SK-N-SH treated with all-trans-retinoic acid at 6 μM for 48 hours (cell line): ENCODE results near the gene STX10.
A peak's percentile ranks its signal among the peaks of the same experiment; 100 is the strongest.
"Not testable (repeated sequence)": the region's sequence is repeated elsewhere in the genome, so short reads cannot be mapped to it uniquely, and the experiment has no call there.

Source experiments
- ATAC-seq: fragments of 200-7000 bp; cut with Tn5 transposase; 3 replicates; pipeline ENCODE4 v1.9.1; 2020; ENCODE audit warnings: mild to moderate bottlenecking, moderate library complexity
- ARNTL ChIP-seq: fragments of 450-650 bp; formaldehyde crosslinking; IDR thresholded peaks from 2 replicates; pipeline ENCODE4 v1.5.0; 2020; ENCODE audit warnings: low read depth, mild to moderate bottlenecking, moderate library complexity, borderline replicate concordance
- BACH2 ChIP-seq: fragments of 250-450 bp; sonication (Bioruptor Pico); IDR thresholded peaks from 2 replicates; pipeline ENCODE4 v1.9.0; 2021; ENCODE audit warnings: mild to moderate bottlenecking, borderline replicate concordance
- CSDC2 ChIP-seq: fragments of 250-450 bp; sonication (Bioruptor Pico); IDR thresholded peaks from 2 replicates; pipeline ENCODE4 v1.5.0; 2020; ENCODE audit warnings: mild to moderate bottlenecking, moderate library complexity
- ESRRG ChIP-seq: fragments of 250-450 bp; sonication (Bioruptor Pico); IDR thresholded peaks from 2 replicates; pipeline ENCODE4 v1.6.1; 2021; ENCODE audit warnings: mild to moderate bottlenecking
- GLIS3 ChIP-seq: fragments of 250-450 bp; sonication (Bioruptor Pico); IDR thresholded peaks from 2 replicates; pipeline ENCODE4 v1.5.0; 2020; ENCODE audit warnings: mild to moderate bottlenecking, moderate library complexity
- OSR1 ChIP-seq: fragments of 250-450 bp; sonication (Bioruptor Pico); IDR thresholded peaks from 2 replicates; pipeline ENCODE4 v1.8.0; 2022; ENCODE audit warnings: moderate library complexity, mild to moderate bottlenecking, inconsistent platforms
- PPARA ChIP-seq: fragments of 250-450 bp; sonication (Bioruptor Pico); IDR thresholded peaks from 2 replicates; pipeline ENCODE4 v1.5.0; 2020; ENCODE audit warnings: mild to moderate bottlenecking, borderline replicate concordance
- RARB ChIP-seq: fragments of 250-450 bp; sonication (Bioruptor Pico); IDR thresholded peaks from 2 replicates; pipeline ENCODE4 v1.8.0; 2021; ENCODE audit warnings: mild to moderate bottlenecking, moderate library complexity
- SNAI2 ChIP-seq: fragments of 250-450 bp; sonication (Bioruptor Pico); IDR thresholded peaks from 2 replicates; pipeline ENCODE4 v1.5.0; 2020; ENCODE audit warnings: mild to moderate bottlenecking, moderate library complexity
- TCF4 ChIP-seq: fragments of 250-450 bp; sonication (Bioruptor Pico); IDR thresholded peaks from 2 replicates; pipeline ENCODE4 v1.8.0; 2021; ENCODE audit warnings: mild to moderate bottlenecking, moderate library complexity, borderline replicate concordance
- TOX ChIP-seq: fragments of 250-450 bp; sonication (Bioruptor Pico); IDR thresholded peaks from 2 replicates; pipeline ENCODE4 v1.8.0; 2021; ENCODE audit warnings: mild to moderate bottlenecking, moderate library complexity, borderline replicate concordance
- ZC3H10 ChIP-seq: fragments of 250-450 bp; sonication (Bioruptor Pico); IDR thresholded peaks from 2 replicates; pipeline ENCODE4 v1.5.1; 2021; ENCODE audit warnings: mild to moderate bottlenecking, moderate library complexity
- ZFP3 ChIP-seq: fragments of 250-450 bp; sonication (Bioruptor Pico); IDR thresholded peaks from 2 replicates; pipeline ENCODE4 v1.5.0; 2020; ENCODE audit warnings: mild to moderate bottlenecking, moderate library complexity
- ZFP30 ChIP-seq: fragments of 450-650 bp; formaldehyde crosslinking; IDR thresholded peaks from 2 replicates; pipeline ENCODE4 v1.5.0; 2022; ENCODE audit warnings: mild to moderate bottlenecking, moderate library complexity
- ZNF565 ChIP-seq: fragments of 450-650 bp; formaldehyde crosslinking; conservative IDR thresholded peaks from 2 replicates; pipeline ENCODE4 v1.5.0; 2020; ENCODE audit warnings: low read depth, mild to moderate bottlenecking, moderate library complexity
- ZNF8 ChIP-seq: fragments of 450-650 bp; formaldehyde crosslinking; IDR thresholded peaks from 2 replicates; pipeline ENCODE4 v1.5.0; 2020; ENCODE audit warnings: mild to moderate bottlenecking, moderate library complexity
- TF ChIP-seq, protein P1 (sequence below): fragments of 250-450 bp; sonication (Bioruptor Pico); IDR thresholded peaks from 2 replicates; pipeline ENCODE4 v1.5.1; 2021; ENCODE audit warnings: mild to moderate bottlenecking, moderate library complexity
- TF ChIP-seq, protein P2 (sequence below): fragments of 250-450 bp; sonication (Bioruptor Pico); IDR thresholded peaks from 2 replicates; pipeline ENCODE4 v1.8.0; 2020; ENCODE audit warnings: mild to moderate bottlenecking, moderate library complexity, borderline replicate concordance
- TF ChIP-seq, protein P3 (sequence below): fragments of 250-450 bp; sonication (Bioruptor Pico); IDR thresholded peaks from 2 replicates; pipeline ENCODE4 v1.5.0; 2020; ENCODE audit warnings: mild to moderate bottlenecking, moderate library complexity

The STX10 gene

DNA sequence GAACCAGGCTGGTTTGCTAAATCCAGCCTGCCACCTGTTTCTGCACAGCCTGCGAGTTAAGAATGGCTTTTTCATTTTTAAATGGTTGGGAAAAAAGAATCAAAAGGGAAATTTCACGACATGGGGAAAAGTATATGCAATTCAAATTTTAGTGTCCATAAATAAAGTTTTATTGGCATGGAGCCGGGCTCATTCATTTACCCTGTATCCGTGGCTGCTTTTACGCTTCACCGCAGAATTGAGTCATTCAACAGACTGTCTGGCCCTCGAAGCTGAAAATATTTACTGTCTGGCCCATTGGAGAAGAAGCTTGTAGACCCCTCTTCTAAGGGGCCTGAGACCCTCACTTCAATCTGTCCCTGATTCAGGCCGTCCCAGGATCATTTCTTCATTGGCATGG lies 26.2 kb upstream of the STX10 start:
- no peak for ATAC-seq
- TF ChIP-seq SNAI2: no peak
- no peak for TF ChIP-seq ZNF8 (CRISPR knock-in tag)
- no peak for TF ChIP-seq RARB (CRISPR knock-in tag)
- no peak for TF ChIP-seq TOX (CRISPR knock-in tag)

DNA sequence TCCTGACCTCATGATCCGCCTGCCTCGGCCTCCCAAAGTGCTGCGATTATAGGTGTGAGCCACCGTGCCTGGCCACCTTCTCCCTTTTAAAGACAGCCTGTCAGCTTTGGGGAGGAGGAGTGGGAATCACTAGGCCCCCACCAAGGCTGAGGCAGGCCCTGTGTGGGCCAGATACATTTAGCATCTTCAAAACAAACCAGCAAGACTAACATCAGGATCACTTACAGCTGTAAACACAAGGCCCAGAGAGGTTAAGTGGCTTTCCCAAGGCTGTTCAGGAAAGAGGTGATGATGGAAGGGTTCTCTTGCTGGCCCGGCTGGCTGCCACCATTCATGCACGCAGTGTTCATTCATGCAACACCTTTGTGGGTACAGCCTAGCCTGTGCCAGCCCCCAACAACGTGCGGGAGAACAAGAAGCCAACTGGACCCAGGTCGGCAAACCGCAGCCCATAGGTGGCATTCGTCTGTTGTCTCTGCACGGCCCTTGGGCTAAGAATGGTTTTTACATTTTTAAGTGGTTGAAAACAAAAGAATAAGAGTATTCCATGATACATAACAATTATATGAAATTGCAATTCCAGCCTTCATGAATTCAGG lies 23.1 kb upstream of the STX10 start:
- TF ChIP-seq ZFP30 (CRISPR knock-in tag): no peak
- no peak for TF ChIP-seq ZC3H10 (CRISPR knock-in tag)
- no peak for TF ChIP-seq TOX (CRISPR knock-in tag)
- TF ChIP-seq ZFP3 (CRISPR knock-in tag): no peak
- no peak for TF ChIP-seq SNAI2
- TF ChIP-seq ARNTL (CRISPR knock-in tag): no peak
- no peak for TF ChIP-seq RARB (CRISPR knock-in tag)
- TF ChIP-seq OSR1 (CRISPR knock-in tag): no peak
- TF ChIP-seq CSDC2 (CRISPR knock-in tag): no peak
- ATAC-seq: no peak

DNA sequence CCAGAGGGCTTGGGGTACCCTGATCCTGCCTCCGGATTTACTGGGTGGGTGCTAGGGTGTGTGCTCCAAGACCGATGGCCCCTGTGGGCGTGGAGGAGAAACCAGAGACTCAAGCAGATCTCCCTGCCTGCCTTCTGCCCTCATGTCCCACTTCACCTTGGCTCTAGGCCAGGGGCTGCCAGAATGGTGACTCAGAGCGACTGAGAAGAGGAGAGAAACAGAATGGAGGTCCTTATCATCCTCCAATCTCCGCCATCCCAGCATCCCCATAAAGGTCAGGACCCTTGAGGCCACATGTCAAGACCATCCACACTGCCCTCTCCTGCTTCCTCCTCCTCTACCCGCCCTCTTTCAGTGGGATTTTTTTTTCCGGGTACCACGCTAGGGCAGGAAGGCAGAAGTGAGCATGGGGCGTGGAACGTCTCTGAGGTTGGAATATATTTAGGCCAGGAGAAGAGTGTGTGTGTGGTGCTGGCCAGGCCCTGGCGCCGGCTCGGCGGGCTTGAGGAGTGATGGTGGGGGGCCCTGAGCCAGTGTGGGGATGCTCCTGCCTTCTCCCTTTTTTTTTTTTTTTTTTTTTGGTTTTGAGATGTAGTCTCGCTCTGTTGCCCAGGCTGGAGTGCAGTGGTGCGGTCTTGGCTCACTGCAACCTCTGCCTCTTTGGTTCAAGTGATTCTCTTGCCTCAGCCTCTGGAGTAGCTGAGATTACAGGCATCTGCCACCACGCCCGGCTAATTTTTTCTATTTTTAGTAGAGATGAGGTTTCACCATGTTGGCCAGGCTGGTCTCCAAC lies 22.4 kb upstream of the STX10 start:
- ATAC-seq: peak; percentile 71
- TF ChIP-seq, protein P1, sequence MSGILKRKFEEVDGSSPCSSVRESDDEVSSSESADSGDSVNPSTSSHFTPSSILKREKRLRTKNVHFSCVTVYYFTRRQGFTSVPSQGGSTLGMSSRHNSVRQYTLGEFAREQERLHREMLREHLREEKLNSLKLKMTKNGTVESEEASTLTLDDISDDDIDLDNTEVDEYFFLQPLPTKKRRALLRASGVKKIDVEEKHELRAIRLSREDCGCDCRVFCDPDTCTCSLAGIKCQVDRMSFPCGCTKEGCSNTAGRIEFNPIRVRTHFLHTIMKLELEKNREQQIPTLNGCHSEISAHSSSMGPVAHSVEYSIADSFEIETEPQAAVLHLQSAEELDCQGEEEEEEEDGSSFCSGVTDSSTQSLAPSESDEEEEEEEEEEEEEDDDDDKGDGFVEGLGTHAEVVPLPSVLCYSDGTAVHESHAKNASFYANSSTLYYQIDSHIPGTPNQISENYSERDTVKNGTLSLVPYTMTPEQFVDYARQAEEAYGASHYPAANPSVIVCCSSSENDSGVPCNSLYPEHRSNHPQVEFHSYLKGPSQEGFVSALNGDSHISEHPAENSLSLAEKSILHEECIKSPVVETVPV (CRISPR knock-in tag): no peak
- TF ChIP-seq SNAI2 (peak; percentile 56; the same call in 1 of the 2 replicates), CSDC2 (CRISPR knock-in tag) (no peak), ZNF565 (no peak), PPARA (no peak), GLIS3 (CRISPR knock-in tag) (no peak)
- TF ChIP-seq, protein P2, sequence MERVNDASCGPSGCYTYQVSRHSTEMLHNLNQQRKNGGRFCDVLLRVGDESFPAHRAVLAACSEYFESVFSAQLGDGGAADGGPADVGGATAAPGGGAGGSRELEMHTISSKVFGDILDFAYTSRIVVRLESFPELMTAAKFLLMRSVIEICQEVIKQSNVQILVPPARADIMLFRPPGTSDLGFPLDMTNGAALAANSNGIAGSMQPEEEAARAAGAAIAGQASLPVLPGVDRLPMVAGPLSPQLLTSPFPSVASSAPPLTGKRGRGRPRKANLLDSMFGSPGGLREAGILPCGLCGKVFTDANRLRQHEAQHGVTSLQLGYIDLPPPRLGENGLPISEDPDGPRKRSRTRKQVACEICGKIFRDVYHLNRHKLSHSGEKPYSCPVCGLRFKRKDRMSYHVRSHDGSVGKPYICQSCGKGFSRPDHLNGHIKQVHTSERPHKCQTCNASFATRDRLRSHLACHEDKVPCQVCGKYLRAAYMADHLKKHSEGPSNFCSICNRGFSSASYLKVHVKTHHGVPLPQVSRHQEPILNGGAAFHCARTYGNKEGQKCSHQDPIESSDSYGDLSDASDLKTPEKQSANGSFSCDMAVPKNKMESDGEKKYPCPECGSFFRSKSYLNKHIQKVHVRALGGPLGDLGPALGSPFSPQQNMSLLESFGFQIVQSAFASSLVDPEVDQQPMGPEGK (CRISPR knock-in tag): no peak
- TF ChIP-seq, protein P3, sequence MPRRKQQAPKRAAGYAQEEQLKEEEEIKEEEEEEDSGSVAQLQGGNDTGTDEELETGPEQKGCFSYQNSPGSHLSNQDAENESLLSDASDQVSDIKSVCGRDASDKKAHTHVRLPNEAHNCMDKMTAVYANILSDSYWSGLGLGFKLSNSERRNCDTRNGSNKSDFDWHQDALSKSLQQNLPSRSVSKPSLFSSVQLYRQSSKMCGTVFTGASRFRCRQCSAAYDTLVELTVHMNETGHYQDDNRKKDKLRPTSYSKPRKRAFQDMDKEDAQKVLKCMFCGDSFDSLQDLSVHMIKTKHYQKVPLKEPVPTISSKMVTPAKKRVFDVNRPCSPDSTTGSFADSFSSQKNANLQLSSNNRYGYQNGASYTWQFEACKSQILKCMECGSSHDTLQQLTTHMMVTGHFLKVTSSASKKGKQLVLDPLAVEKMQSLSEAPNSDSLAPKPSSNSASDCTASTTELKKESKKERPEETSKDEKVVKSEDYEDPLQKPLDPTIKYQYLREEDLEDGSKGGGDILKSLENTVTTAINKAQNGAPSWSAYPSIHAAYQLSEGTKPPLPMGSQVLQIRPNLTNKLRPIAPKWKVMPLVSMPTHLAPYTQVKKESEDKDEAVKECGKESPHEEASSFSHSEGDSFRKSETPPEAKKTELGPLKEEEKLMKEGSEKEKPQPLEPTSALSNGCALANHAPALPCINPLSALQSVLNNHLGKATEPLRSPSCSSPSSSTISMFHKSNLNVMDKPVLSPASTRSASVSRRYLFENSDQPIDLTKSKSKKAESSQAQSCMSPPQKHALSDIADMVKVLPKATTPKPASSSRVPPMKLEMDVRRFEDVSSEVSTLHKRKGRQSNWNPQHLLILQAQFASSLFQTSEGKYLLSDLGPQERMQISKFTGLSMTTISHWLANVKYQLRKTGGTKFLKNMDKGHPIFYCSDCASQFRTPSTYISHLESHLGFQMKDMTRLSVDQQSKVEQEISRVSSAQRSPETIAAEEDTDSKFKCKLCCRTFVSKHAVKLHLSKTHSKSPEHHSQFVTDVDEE (CRISPR knock-in tag): 0 out of 2 replicates have a peak, but pooled peaks have one; percentile 14

DNA sequence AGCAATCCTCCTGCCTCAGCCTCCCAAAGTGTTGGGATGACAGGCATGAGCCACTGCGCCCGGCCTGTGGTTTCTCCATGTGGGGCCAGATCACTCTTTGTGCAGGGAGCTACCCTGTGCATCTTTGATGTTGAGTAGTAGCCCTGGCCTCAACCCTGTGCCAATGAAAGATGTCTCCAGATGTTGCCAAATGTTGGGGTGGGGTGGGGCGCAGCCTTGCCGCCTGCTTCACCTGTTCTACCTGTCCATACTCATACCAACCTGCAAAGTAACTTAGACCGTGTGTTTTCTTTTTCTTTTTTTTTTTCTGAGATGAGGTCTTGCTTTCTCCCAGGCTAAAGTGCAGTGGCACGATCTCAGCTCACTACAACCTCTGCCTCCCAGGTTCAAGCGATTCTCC lies 21.0 kb upstream of the STX10 start:
- ATAC-seq: no peak
- TF ChIP-seq ZNF8 (CRISPR knock-in tag): no peak
- TF ChIP-seq, all 23 proteins: peak for 0

DNA sequence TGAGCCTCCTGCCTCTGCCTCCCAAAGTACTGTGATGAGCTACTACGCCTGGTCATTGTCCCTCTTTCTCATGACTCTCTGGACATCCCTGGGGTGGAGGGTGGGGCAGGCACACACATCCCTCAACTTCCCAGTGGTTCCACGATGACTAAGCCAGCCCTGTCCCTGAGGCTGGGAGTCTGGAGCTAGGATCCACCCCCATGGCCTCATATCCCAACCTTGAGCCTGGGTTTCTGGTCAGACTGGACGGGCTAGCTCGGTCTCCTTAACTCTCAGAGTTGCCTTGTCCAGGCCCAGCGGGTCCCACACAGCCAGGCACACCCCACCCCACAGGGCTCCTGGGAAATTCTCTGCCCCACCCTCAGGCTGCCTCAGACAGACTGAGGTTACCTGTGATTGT lies 19.6 kb upstream of the STX10 start:
- ATAC-seq: no peak
- no peak for TF ChIP-seq ZFP3 (CRISPR knock-in tag)
- no peak for TF ChIP-seq TCF4
- TF ChIP-seq TOX (CRISPR knock-in tag): no peak
- no peak for TF ChIP-seq ESRRG (CRISPR knock-in tag)
- no peak for TF ChIP-seq BACH2 (CRISPR knock-in tag)

DNA sequence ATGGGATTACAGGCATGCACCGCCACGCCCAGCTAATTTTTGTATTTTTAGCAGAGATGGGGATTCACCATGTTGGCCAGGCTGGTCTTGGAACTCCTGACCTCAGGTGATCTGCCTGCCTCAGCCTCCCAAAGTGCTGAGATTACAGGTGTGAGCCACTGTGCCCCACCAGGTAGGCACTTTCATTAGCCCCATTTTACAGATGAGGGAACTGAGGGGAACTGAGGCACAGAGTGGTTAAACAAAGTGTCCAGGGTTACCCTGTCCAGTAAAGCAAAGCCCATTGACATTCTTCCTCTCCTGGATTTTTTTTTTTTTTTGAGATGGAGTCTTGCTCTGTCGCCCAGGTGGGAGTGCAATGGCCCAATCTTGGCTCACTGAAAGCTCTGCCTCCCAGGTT lies 16.0 kb upstream of the STX10 start:
- ATAC-seq: not testable (repeated sequence)
